ENCODE results near the gene ZBTB40.

Gene ZBTB40

GRCh38 chr1:22500471-22500870, 48.8 kb downstream of the ZBTB40 start:
- no peak for TF ChIP-seq CTCF (IDR thresholded peaks at IDR 0.05; ENCODE audit: borderline replicate concordance, control extremely low read depth, extremely low read depth, insufficient read depth, missing control alignments)
- no peak for DNase-seq (ENCODE audit: low spot score)
- in situ Hi-C loops (cut with MboI; ENCODE audit: low sequenced_read_pairs, unreplicated experiment) = no loop called here

GRCh38 chr1:22502202-22502601, 50.6 kb downstream of the ZBTB40 start:
- in situ Hi-C loops (cut with MboI; ENCODE audit: low sequenced_read_pairs, unreplicated experiment) = no loop called here
- no peak for TF ChIP-seq CTCF (IDR thresholded peaks at IDR 0.05; ENCODE audit: borderline replicate concordance, control extremely low read depth, extremely low read depth, insufficient read depth, missing control alignments)

GRCh38 chr1:22503721-22504410, 52.2 kb downstream of the ZBTB40 start:
- no peak for TF ChIP-seq CTCF (IDR thresholded peaks at IDR 0.05; ENCODE audit: borderline replicate concordance, control extremely low read depth, extremely low read depth, insufficient read depth, missing control alignments)
- in situ Hi-C loops (cut with MboI; ENCODE audit: low sequenced_read_pairs, unreplicated experiment) = no loop called here
- no peak for DNase-seq (ENCODE audit: low spot score)

More at GRCh38 chr1:22502202-22502601, 50.6 kb downstream of the ZBTB40 start:
- no peak for DNase-seq (ENCODE audit: low spot score)

GRCh38 chr1:22506130-22506692, 54.6 kb downstream of the ZBTB40 start:
- no peak for TF ChIP-seq CTCF (IDR thresholded peaks at IDR 0.05; ENCODE audit: borderline replicate concordance, control extremely low read depth, extremely low read depth, insufficient read depth, missing control alignments)
- no peak for DNase-seq (ENCODE audit: low spot score)
- in situ Hi-C loops (cut with MboI; ENCODE audit: low sequenced_read_pairs, unreplicated experiment) = no loop called here

- in situ Hi-C loops (cut with MboI; ENCODE audit: low sequenced_read_pairs, unreplicated experiment) = no loop called here
- no peak for DNase-seq (ENCODE audit: low spot score)
- TF ChIP-seq CTCF (IDR thresholded peaks at IDR 0.05; ENCODE audit: borderline replicate concordance, control extremely low read depth, extremely low read depth, insufficient read depth, missing control alignments) = no peak
These were observed 55.9 kb downstream of the ZBTB40 start for GRCh38 chr1:22507587-22507986.

- TF ChIP-seq CTCF (IDR thresholded peaks at IDR 0.05; ENCODE audit: borderline replicate concordance, control extremely low read depth, extremely low read depth, insufficient read depth, missing control alignments) = no peak
- DNase-seq (ENCODE audit: low spot score) = no peak
- in situ Hi-C loops (cut with MboI; ENCODE audit: low sequenced_read_pairs, unreplicated experiment) = no loop called here
These were observed 56.7 kb downstream of the ZBTB40 start for GRCh38 chr1:22508329-22508728.

Measured in GM13976 (cell line).